Activated CD4-positive, alpha-beta T cell treated with anti-CD3 and anti-CD28 coated beads, Interleukin-2, amount 10 ng/mL, durations not matched to agents 24 days and 14 days (primary cell): ENCODE data around the gene FAM234A. TPM values are rescaled to one million over a fixed set of nuclear protein-coding genes. Genes with fewer than 3 reads are reported as not detected.

Source experiments
- DNase-seq: peaks from one replicate; pipeline ENCODE4 v3.0.0; 2022
- H3K27ac Mint-ChIP-seq: one replicate; pipeline ENCODE4 v1.8.0; 2022; ENCODE audit warnings: mild to moderate bottlenecking, mixed read lengths
- H3K27me3 Mint-ChIP-seq: one replicate; pipeline ENCODE4 v1.8.0; 2022; ENCODE audit warnings: mixed read lengths
- H3K36me3 Mint-ChIP-seq: one replicate; pipeline ENCODE4 v1.8.0; 2022; ENCODE audit warnings: low read depth, mild to moderate bottlenecking, mixed read lengths
- H3K4me1 Mint-ChIP-seq: one replicate; pipeline ENCODE4 v1.8.0; 2021; ENCODE audit warnings: mixed read lengths
- H3K4me3 Mint-ChIP-seq: one replicate; pipeline ENCODE4 v1.8.0; 2022; ENCODE audit warnings: mild to moderate bottlenecking, moderate library complexity, mixed read lengths
- H3K9me3 Mint-ChIP-seq: one replicate; pipeline ENCODE4 v1.8.0; 2021; ENCODE audit warnings: mixed read lengths
- intact Hi-C: fragments of 100-400 bp; cut with micrococcal nuclease; formaldehyde crosslinking; loops from one replicate; pipeline ENCODE4 v1.15.1; 2023
- total RNA-seq: library from RNA; stranded (reverse); gene quantifications from 2 replicates; pipeline ENCODE4 v1.2.3, GENCODE V29; 2022

FAM234A gene
- total RNA-seq, 1 donor from 2014 or later: 17.3 TPM

- Mint-ChIP-seq H3K4me3 (no peak overlapping the region), H3K9me3 (no peaks in the 10 kb centered on the region), H3K4me1 (no peaks in the 10 kb centered on the region), H3K36me3 (peaks cover 4% of the 10 kb centered on the region), H3K27ac (no peak overlapping the region), H3K27me3 (peaks cover 6% of the 10 kb centered on the region)
- intact Hi-C loops: no loop called here
- no peak for DNase-seq
These were observed 50.8 kb downstream of the FAM234A start for GRCh38 chr16:285146-286055.

GRCh38 chr16:286491-287297 is 52.1 kb downstream of the FAM234A start:
- intact Hi-C loops: no loop called here
- no peak for DNase-seq
- Mint-ChIP-seq H3K4me3 (no peak overlapping the region), H3K27ac (no peak overlapping the region), H3K27me3 (peaks cover 2% of the 10 kb centered on the region), H3K4me1 (no peaks in the 10 kb centered on the region), H3K9me3 (no peaks in the 10 kb centered on the region), H3K36me3 (peaks cover 4% of the 10 kb centered on the region)

- Mint-ChIP-seq H3K27me3 (no peaks in the 10 kb centered on the region), H3K9me3 (no peaks in the 10 kb centered on the region), H3K4me1 (no peaks in the 10 kb centered on the region), H3K36me3 (peaks cover 4% of the 10 kb centered on the region), H3K4me3 (no peak overlapping the region), H3K27ac (no peak overlapping the region)
- no peak for DNase-seq
- intact Hi-C loops: no loop called here
These were observed 52.7 kb downstream of the FAM234A start for GRCh38 chr16:287298-287811.

GRCh38 chr16:287981-288920 is 53.6 kb downstream of the FAM234A start:
- intact Hi-C loops: no loop called here
- no peaks in the 10 kb centered on the region for H3K4me1 Mint-ChIP-seq
- DNase-seq: no peak
- no peaks in the 10 kb centered on the region for H3K9me3 Mint-ChIP-seq
- H3K4me3 Mint-ChIP-seq: no peak overlapping the region
- H3K27ac Mint-ChIP-seq: no peak overlapping the region
- peaks cover 10% of the 10 kb centered on the region for H3K36me3 Mint-ChIP-seq
- H3K27me3 Mint-ChIP-seq: no peaks in the 10 kb centered on the region

GRCh38 chr16:289395-289997 is 54.9 kb downstream of the FAM234A start:
- Mint-ChIP-seq H3K9me3 (no peaks in the 10 kb centered on the region), H3K4me1 (no peaks in the 10 kb centered on the region), H3K27me3 (no peaks in the 10 kb centered on the region), H3K27ac (no peak overlapping the region), H3K4me3 (no peak overlapping the region), H3K36me3 (peaks cover 12% of the 10 kb centered on the region)
- no peak for DNase-seq
- intact Hi-C loops: no loop called here

GRCh38 chr16:290015-290680 is 55.5 kb downstream of the FAM234A start:
- H3K27ac Mint-ChIP-seq: no peak overlapping the region
- intact Hi-C loops: no loop called here

GRCh38 chr16:290681-291405 is 56.2 kb downstream of the FAM234A start:
- no peak for DNase-seq
- Mint-ChIP-seq H3K4me1 (no peaks in the 10 kb centered on the region), H3K27me3 (no peaks in the 10 kb centered on the region), H3K27ac (no peak overlapping the region), H3K4me3 (no peak overlapping the region), H3K9me3 (no peaks in the 10 kb centered on the region), H3K36me3 (peaks cover 12% of the 10 kb centered on the region)
- intact Hi-C loops: no loop called here

More at GRCh38 chr16:290015-290680, 55.5 kb downstream of the FAM234A start:
- peaks cover 12% of the 10 kb centered on the region for H3K36me3 Mint-ChIP-seq
- H3K4me1 Mint-ChIP-seq: no peaks in the 10 kb centered on the region
- H3K27me3 Mint-ChIP-seq: no peaks in the 10 kb centered on the region
- DNase-seq: no peak
- no peaks in the 10 kb centered on the region for H3K9me3 Mint-ChIP-seq
- H3K4me3 Mint-ChIP-seq: no peak overlapping the region

GRCh38 chr16:291539-291938 is 56.9 kb downstream of the FAM234A start:
- no peaks in the 10 kb centered on the region for H3K4me1 Mint-ChIP-seq
- no peak overlapping the region for H3K27ac Mint-ChIP-seq

GRCh38 chr16:293043-293775 is 58.6 kb downstream of the FAM234A start:
- intact Hi-C loops: no loop called here
- H3K27me3 Mint-ChIP-seq: no peaks in the 10 kb centered on the region
- H3K36me3 Mint-ChIP-seq: peaks cover 7% of the 10 kb centered on the region
- H3K27ac Mint-ChIP-seq: no peak overlapping the region
- DNase-seq: no peak
- no peaks in the 10 kb centered on the region for H3K4me1 Mint-ChIP-seq
- no peaks in the 10 kb centered on the region for H3K9me3 Mint-ChIP-seq
- H3K4me3 Mint-ChIP-seq: no peak overlapping the region

More at GRCh38 chr16:291539-291938, 56.9 kb downstream of the FAM234A start:
- Mint-ChIP-seq H3K9me3 (no peaks in the 10 kb centered on the region), H3K27me3 (no peaks in the 10 kb centered on the region), H3K36me3 (peaks cover 10% of the 10 kb centered on the region), H3K4me3 (no peak overlapping the region)
- no peak for DNase-seq
- intact Hi-C loops: no loop called here

GRCh38 chr16:296276-296675 is 61.7 kb downstream of the FAM234A start:
- Mint-ChIP-seq H3K27me3 (no peaks in the 10 kb centered on the region), H3K9me3 (no peaks in the 10 kb centered on the region), H3K4me1 (no peaks in the 10 kb centered on the region), H3K36me3 (peaks cover 7% of the 10 kb centered on the region), H3K4me3 (no peak overlapping the region), H3K27ac (no peak overlapping the region)
- intact Hi-C loops: no loop called here
- DNase-seq: no peak

GRCh38 chr16:296806-297510 is 62.3 kb downstream of the FAM234A start:
- intact Hi-C loops: no loop called here
- DNase-seq: no peak
- H3K27me3 Mint-ChIP-seq: no peaks in the 10 kb centered on the region
- H3K4me3 Mint-ChIP-seq: no peak overlapping the region
- peaks cover 7% of the 10 kb centered on the region for H3K36me3 Mint-ChIP-seq
- no peaks in the 10 kb centered on the region for H3K9me3 Mint-ChIP-seq
- no peak overlapping the region for H3K27ac Mint-ChIP-seq
- H3K4me1 Mint-ChIP-seq: no peaks in the 10 kb centered on the region
